GM12872 (cell line): ENCODE data around the gene KRTAP19-5.

Experiments
- TF ChIP-seq, protein P1 (sequence below): IDR thresholded peaks from 3 replicates; pipeline ENCODE4 v1.5.1; 2011; ENCODE audit warnings: low read depth, mild to moderate bottlenecking, low read length, moderate library complexity; ENCODE audit not compliant: insufficient read depth

Gene KRTAP19-5

DNA sequence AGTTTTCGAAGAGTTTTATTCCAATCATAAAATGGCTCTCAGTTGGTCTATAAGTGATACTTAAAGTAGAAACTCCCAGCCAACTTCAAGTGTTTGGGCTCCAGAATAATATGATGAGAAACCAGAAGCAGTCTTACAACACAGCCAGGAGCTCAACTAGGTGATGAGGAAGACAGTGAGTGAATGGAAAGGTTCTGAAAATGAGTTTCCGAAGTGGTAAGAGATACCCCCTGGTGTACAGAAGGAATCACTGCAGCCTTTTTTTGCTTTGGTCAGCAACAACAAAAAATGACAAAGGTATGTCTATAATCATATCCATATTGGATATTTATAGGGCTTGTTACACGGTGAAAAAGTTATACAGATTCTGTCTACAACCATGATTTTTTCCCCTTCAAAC is 38.2 kb downstream of the KRTAP19-5 start:
- TF ChIP-seq, protein P1, sequence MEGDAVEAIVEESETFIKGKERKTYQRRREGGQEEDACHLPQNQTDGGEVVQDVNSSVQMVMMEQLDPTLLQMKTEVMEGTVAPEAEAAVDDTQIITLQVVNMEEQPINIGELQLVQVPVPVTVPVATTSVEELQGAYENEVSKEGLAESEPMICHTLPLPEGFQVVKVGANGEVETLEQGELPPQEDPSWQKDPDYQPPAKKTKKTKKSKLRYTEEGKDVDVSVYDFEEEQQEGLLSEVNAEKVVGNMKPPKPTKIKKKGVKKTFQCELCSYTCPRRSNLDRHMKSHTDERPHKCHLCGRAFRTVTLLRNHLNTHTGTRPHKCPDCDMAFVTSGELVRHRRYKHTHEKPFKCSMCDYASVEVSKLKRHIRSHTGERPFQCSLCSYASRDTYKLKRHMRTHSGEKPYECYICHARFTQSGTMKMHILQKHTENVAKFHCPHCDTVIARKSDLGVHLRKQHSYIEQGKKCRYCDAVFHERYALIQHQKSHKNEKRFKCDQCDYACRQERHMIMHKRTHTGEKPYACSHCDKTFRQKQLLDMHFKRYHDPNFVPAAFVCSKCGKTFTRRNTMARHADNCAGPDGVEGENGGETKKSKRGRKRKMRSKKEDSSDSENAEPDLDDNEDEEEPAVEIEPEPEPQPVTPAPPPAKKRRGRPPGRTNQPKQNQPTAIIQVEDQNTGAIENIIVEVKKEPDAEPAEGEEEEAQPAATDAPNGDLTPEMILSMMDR, result no peak
